Endothelial cell of umbilical vein (primary cell): ENCODE measurements around the gene SLC45A1. TPM values are rescaled to one million over a fixed set of nuclear protein-coding genes. Genes with fewer than 3 reads are reported as not detected.

Experiments
- BruUV-seq: library from RNA; stranded (reverse); fragments of 400-500 nt; replicated peaks from 2 replicates; lab custom pipeline; 2021; lab: Mats Ljungman, UMichigan
- CTCF ChIA-PET: fragments of 300-600, 350-600 bp; sonication (Branson Sonifier 250); formaldehyde crosslinking; loops from one replicate; lab custom pipeline; 2021; ENCODE audit warnings: antibody characterized with exemption, inconsistent platforms; lab: Charles Lee
- POLR2A ChIA-PET: fragments of 300-600, 350-600 bp; sonication (Branson Sonifier 250); formaldehyde crosslinking; loops from one replicate; lab custom pipeline; 2021; ENCODE audit warnings: antibody characterized with exemption, inconsistent platforms; lab: Charles Lee
- DNase-seq: peaks from one replicate; pipeline ENCODE4 v3.0.0-alpha.2; 2011; ENCODE audit warnings: low read depth, low spot score
- FAIRE-seq: peaks from 2 replicates; lab custom pipeline; 2011; peaks lifted over from hg19 to GRCh38; lab: Jason Lieb, UNC
- H2AFZ ChIP-seq: 2 replicates; pipeline ENCODE4 v1.6.0; 2012; ENCODE audit warnings: low read depth, low read length, control low read depth, inconsistent platforms
- H3K27ac ChIP-seq: 2 replicates; pipeline ENCODE4 v1.5.1; 2011; ENCODE audit warnings: low read depth, mild to moderate bottlenecking, control low read depth, low read length, moderate library complexity; ENCODE audit not compliant: insufficient read depth
- H3K27me3 ChIP-seq, 2 experiments: 2 replicates each; pipeline versions ENCODE4 v1.6.0 to v1.6.1; 2011; ENCODE audit warnings: low read length in 2 of 2, mixed read lengths in 1 of 2; ENCODE audit not compliant: control insufficient read depth in 2 of 2, insufficient read depth in 2 of 2
- H3K36me3 ChIP-seq, 2 experiments: 2 replicates in 1 of 2; 3 replicates in 1 of 2; pipeline ENCODE4 v1.5.1; 2011; ENCODE audit warnings: low read length in 2 of 2, mild to moderate bottlenecking in 1 of 2, moderate library complexity in 1 of 2; ENCODE audit not compliant: control insufficient read depth in 2 of 2, insufficient read depth in 2 of 2; ENCODE audit errors: extremely low read depth in 1 of 2
- H3K4me1 ChIP-seq: 3 replicates; pipeline ENCODE4 v1.5.1; 2011; ENCODE audit warnings: mild to moderate bottlenecking, low read length; ENCODE audit not compliant: control insufficient read depth, insufficient read depth; ENCODE audit errors: extremely low read depth
- H3K4me2 ChIP-seq: 2 replicates; pipeline ENCODE4 v1.6.1; 2011; ENCODE audit warnings: low read length, control low read depth, mixed read lengths; ENCODE audit not compliant: insufficient read depth
- H3K4me3 ChIP-seq, 3 experiments: fragments of 200-600 bp in 1 of 3; sonication (generic), shearing (Covaris generic) in 1 of 3; replicated peaks in 1 of 3; 2 replicates each; pipeline ENCODE4 v1.5.1; 2011 to 2016; ENCODE audit warnings: control low read depth in 3 of 3, low read length in 3 of 3, mild to moderate bottlenecking in 2 of 3, inconsistent platforms in 1 of 3, low read depth in 1 of 3, moderate library complexity in 1 of 3; ENCODE audit not compliant: insufficient read depth in 1 of 3
- H3K79me2 ChIP-seq: 2 replicates; pipeline ENCODE4 v1.6.0; 2012; ENCODE audit warnings: low read length, inconsistent platforms; ENCODE audit not compliant: control insufficient read depth, insufficient read depth
- H3K9ac ChIP-seq: replicated peaks from 2 replicates; pipeline ENCODE3; 2011; ENCODE audit warnings: low read length, control low read depth; ENCODE audit not compliant: insufficient read depth; ENCODE audit errors: extremely low read depth
- H3K9me1 ChIP-seq: replicated peaks from 3 replicates; pipeline ENCODE4 v1.6.0; 2011; ENCODE audit warnings: mild to moderate bottlenecking, low read length; ENCODE audit not compliant: control insufficient read depth, insufficient read depth; ENCODE audit errors: extremely low read depth
- H3K9me3 ChIP-seq: replicated peaks from 2 replicates; pipeline ENCODE4 v1.5.1; 2012; ENCODE audit warnings: low read length, inconsistent platforms; ENCODE audit not compliant: control insufficient read depth, insufficient read depth
- H4K20me1 ChIP-seq: replicated peaks from 2 replicates; pipeline ENCODE3; 2011; ENCODE audit warnings: mild to moderate bottlenecking, low read length; ENCODE audit not compliant: control insufficient read depth, insufficient read depth; ENCODE audit errors: extremely low read depth
- EZH2 ChIP-seq: IDR thresholded peaks from 2 replicates; pipeline ENCODE4 v1.6.1; 2012; ENCODE audit warnings: borderline replicate concordance, low read depth, mild to moderate bottlenecking, moderate library complexity, low read length, inconsistent platforms; ENCODE audit not compliant: severe bottlenecking
- FOS ChIP-seq: IDR thresholded peaks from 2 replicates; pipeline ENCODE4 v1.6.1; 2011; ENCODE audit warnings: mild to moderate bottlenecking, low read length, moderate library complexity, borderline replicate concordance; ENCODE audit not compliant: insufficient read depth
- GATA2 ChIP-seq: IDR thresholded peaks from 2 replicates; pipeline ENCODE4 v1.7.0; 2011; ENCODE audit warnings: low read depth, mild to moderate bottlenecking, moderate library complexity, mixed read lengths, low read length; ENCODE audit not compliant: insufficient read length, insufficient read depth
- JUN ChIP-seq: IDR thresholded peaks from 2 replicates; pipeline ENCODE4 v1.6.1; 2011; ENCODE audit warnings: borderline replicate concordance, low read depth; ENCODE audit not compliant: insufficient read length, insufficient read depth
- MYC ChIP-seq: IDR thresholded peaks from one replicate; pipeline ENCODE4 v1.6.1; 2011; ENCODE audit warnings: mild to moderate bottlenecking, low read depth, low read length
- POLR2A ChIP-seq: IDR thresholded peaks from 2 replicates; pipeline ENCODE4 v1.6.1; 2012; ENCODE audit warnings: low read depth, mild to moderate bottlenecking, control low read depth, low read length
- POLR2AphosphoS5 ChIP-seq: IDR thresholded peaks from 2 replicates; pipeline ENCODE4 v1.6.1; 2012; ENCODE audit warnings: low read depth, mild to moderate bottlenecking, control low read depth, low read length, moderate library complexity; ENCODE audit not compliant: insufficient read depth
- dilution Hi-C: fragments of 300-500 bp; cut with MboI; formaldehyde crosslinking; loops from one replicate; pipeline ENCODE4 v1.15.0; 2019; ENCODE audit warnings: low sequenced_read_pairs; ENCODE audit not compliant: extremely low pct_ligation_motif_present
- intact Hi-C: fragments of 100-400 bp; cut with micrococcal nuclease; formaldehyde crosslinking; loops from one replicate; pipeline ENCODE4 v1.10.0; 2022
- polyA plus RNA-seq, 4 experiments: library from polyadenylated mRNA; depleted of rRNA in 3 of 4; stranded (reverse) in 3 of 4; unstranded in 1 of 4; fragments of >200 nt; gene quantifications; 2 replicates each; pipeline versions ENCODE4 v1.2.1 to v1.2.3, GENCODE V29; 2011 to 2012; ENCODE audit warnings: missing spikeins in 1 of 4
- total RNA-seq: library from RNA; stranded (reverse); gene quantifications from 2 replicates; pipeline ENCODE4 v1.2.3, GENCODE V29; 2021
- TF ChIP-seq, protein P1 (sequence below), 2 donors: IDR thresholded peaks; 1 replicate in 1 of 2; 2 replicates in 1 of 2; pipeline ENCODE4 v1.5.1; 2011; ENCODE audit warnings: low read length in 2 of 2, mild to moderate bottlenecking in 2 of 2, moderate library complexity in 2 of 2, control low read depth in 1 of 2, inconsistent platforms in 1 of 2, low read depth in 1 of 2; ENCODE audit not compliant: insufficient read depth in 1 of 2; ENCODE audit errors: extremely low read depth in 1 of 2
- TF ChIP-seq, protein P2 (sequence below): IDR thresholded peaks from 2 replicates; pipeline ENCODE4 v1.6.1; 2011; ENCODE audit not compliant: insufficient read depth, insufficient read length

The SLC45A1 gene
- total and polyA plus RNA-seq, 2 donors (not counting 3 experiments of a cell fraction or from before 2014, with no cell fraction given), result 1.3 to 1.4 TPM

DNA sequence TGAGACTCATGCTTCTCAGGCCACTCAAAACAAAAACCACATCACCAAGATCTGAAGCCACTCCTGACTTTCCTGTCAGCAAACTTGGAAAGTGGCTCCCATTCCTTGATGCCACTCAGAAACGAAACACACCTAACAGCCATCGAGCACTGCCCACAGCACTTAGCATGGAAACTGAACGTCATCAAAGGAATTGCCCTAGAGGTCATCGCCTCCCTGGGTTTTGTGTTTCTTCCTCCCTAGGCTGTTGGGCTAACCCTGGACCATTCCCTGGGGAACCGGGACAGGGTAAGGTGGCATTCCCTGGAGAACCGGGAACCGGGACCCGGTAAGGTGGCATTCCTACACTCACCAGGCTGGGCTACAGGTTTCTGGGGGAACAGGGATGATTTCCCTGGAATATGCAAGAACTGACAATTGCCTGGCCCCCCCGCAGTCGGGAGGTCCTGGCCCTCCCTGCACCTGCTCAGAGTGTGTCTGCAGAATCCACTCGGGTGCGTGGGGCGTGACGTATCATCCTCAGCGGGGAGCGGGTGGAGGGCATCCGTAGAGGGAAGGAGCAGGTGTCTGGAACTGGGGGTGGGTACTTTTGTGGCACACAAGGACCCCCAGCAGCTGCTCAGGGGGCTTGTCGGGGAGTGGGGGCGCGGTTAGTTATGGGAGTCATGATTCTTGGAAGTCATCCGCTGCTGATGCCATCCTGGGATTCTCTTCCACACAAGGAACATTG is 30.3 kb downstream of the SLC45A1 start:
- CTCF ChIA-PET, result interaction anchor here (0.5 to 4.9 kb wide), 25 partner anchors 9 to 679 kb away, joined by 3 to 131 read pairs (median 4); partner anchors contain the start of gene PARK7
- Histone ChIP-seq H3K9me3 (no peaks in the 10 kb centered on the region), H3K9ac (no peak overlapping the region), H4K20me1 (no peaks in the 10 kb centered on the region), H3K36me3 (no peaks in the 10 kb centered on the region), H3K27ac (no peak overlapping the region), H3K4me2 (no peak overlapping the region), H3K27me3 (no peaks in the 10 kb centered on the region), H3K79me2 (no peaks in the 10 kb centered on the region), H3K9me1 (no peaks in the 10 kb centered on the region), H2AFZ (no peak overlapping the region), H3K4me3 (no peak overlapping the region), H3K4me1 (peaks cover 9% of the 10 kb centered on the region)
- dilution Hi-C loops (no loop called here), intact Hi-C loops (loop anchor here (2.0 kb wide), 1 partner anchor 33 kb away; no protein-coding TSS in a partner anchor)
- no TSS peak for BruUV-seq
- POLR2A ChIA-PET, result interaction anchor here (0.7 kb wide), 1 partner anchor 367 kb away, joined by 6 read pairs; no protein-coding TSS in a partner anchor
- TF ChIP-seq, protein P1, sequence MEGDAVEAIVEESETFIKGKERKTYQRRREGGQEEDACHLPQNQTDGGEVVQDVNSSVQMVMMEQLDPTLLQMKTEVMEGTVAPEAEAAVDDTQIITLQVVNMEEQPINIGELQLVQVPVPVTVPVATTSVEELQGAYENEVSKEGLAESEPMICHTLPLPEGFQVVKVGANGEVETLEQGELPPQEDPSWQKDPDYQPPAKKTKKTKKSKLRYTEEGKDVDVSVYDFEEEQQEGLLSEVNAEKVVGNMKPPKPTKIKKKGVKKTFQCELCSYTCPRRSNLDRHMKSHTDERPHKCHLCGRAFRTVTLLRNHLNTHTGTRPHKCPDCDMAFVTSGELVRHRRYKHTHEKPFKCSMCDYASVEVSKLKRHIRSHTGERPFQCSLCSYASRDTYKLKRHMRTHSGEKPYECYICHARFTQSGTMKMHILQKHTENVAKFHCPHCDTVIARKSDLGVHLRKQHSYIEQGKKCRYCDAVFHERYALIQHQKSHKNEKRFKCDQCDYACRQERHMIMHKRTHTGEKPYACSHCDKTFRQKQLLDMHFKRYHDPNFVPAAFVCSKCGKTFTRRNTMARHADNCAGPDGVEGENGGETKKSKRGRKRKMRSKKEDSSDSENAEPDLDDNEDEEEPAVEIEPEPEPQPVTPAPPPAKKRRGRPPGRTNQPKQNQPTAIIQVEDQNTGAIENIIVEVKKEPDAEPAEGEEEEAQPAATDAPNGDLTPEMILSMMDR (IDR thresholded peaks at IDR 0.05; ENCODE audit: extremely low read depth in 1 of 2, insufficient read depth in 1 of 2, low read depth in 1 of 2, low read length in 2 of 2), result no peak
- TF ChIP-seq FOS (no peak), POLR2A (no peak), POLR2AphosphoS5 (no peak), EZH2 (no peak), MYC (no peak), JUN (no peak), GATA2 (no peak)
- TF ChIP-seq, protein P2, sequence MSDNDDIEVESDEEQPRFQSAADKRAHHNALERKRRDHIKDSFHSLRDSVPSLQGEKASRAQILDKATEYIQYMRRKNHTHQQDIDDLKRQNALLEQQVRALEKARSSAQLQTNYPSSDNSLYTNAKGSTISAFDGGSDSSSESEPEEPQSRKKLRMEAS, result no peak
- FAIRE-seq (no peak), DNase-seq (no peak)
